ENCODE measurements around the gene DDX19B. TPM values are rescaled to one million over a fixed set of nuclear protein-coding genes. Genes with fewer than 3 reads are reported as not detected.

Gene DDX19B
- total and polyA plus RNA-seq, 9 of the 15 experiments (the other 6 are each of a cell fraction or from before 2014, with no cell fraction given), result 7.0 to 32.9 (median 19.3) TPM

DNA sequence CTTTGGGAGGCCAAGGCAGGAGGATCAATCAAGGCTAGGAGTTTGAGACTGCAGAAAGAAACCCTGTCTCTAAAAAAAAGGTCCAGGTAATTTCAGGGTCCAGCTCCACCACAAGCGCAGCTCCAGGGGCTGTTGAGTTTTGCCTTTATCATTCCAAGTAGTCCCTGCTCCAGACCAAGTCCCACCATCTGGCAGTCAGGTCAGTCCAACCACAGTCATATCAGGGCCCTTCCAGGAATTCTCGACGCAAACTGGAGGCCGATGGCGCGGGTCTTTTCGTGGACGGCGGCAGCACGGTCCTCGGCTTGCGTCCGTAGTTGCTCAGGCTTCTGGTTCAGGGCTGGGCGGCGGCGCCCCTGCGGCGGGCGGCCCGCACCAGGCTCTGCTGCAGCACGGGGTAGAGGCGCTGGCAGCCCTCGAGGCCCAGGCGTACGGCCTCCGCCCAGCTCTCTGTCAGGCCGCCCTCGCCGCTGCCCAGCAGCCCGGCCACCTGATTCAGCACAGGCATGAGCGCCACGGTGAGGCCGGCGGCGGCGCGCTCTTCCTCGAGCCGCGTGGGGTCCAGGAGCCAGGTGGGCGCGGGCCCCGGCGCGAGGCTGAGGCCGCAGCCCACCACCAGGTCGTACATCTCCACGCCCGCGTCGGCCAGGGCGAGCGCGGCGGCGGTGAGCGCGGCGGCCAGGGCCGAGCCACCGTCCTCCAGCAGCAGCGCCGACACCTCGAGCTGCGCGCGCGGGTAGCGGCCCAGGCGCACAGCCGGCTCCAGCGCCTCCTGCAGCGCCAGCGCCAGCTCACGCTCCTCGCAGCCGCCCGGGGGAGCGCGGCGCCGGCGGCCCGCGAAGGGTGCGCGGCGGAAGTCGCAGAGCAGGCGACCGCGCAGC, 48.0 kb upstream of the DDX19B start (continued):
- TF ChIP-seq ATF1 (CRISPR knock-in tag; IDR thresholded peaks at IDR 0.05) (no peak), ATF1 (tag; IDR thresholded peaks at IDR 0.05) (0 out of 2 replicates have a peak, but pooled peaks have one; percentile 8), ETV6 (IDR thresholded peaks at IDR 0.05; ENCODE audit: borderline replicate concordance in 1 of 2, low read depth in 2 of 2, low read length in 1 of 2) (no peak), ETV6 (CRISPR knock-in tag; IDR thresholded peaks at IDR 0.05; ENCODE audit: borderline replicate concordance) (peak; percentile 41; the same call in 1 of the 2 replicates), ZNF589 (CRISPR knock-in tag; IDR thresholded peaks at IDR 0.05; ENCODE audit: low read depth) (no peak), ZNF444 (CRISPR knock-in tag; IDR thresholded peaks at IDR 0.05) (no peak), KLF1 (tag; IDR thresholded peaks at IDR 0.05) (0 out of 2 replicates have a peak, but pooled peaks have one; percentile 26), JUND (IDR thresholded peaks at IDR 0.05; ENCODE audit: borderline replicate concordance, low read depth, low read length) (no peak), JUND (tag; IDR thresholded peaks at IDR 0.05; ENCODE audit: borderline replicate concordance, low read depth, low read length) (no peak), KLF10 (CRISPR knock-in tag; IDR thresholded peaks at IDR 0.05) (no peak), STAT6 (CRISPR knock-in tag; IDR thresholded peaks at IDR 0.05) (no peak), XRCC4 (IDR thresholded peaks at IDR 0.05; ENCODE audit: extremely low read depth, insufficient read depth, insufficient read length) (no peak), ZNF3 (CRISPR knock-in tag; IDR thresholded peaks at IDR 0.05) (no peak), MECOM (CRISPR knock-in tag; IDR thresholded peaks at IDR 0.05) (no peak)
- TF ChIP-seq, protein P1, sequence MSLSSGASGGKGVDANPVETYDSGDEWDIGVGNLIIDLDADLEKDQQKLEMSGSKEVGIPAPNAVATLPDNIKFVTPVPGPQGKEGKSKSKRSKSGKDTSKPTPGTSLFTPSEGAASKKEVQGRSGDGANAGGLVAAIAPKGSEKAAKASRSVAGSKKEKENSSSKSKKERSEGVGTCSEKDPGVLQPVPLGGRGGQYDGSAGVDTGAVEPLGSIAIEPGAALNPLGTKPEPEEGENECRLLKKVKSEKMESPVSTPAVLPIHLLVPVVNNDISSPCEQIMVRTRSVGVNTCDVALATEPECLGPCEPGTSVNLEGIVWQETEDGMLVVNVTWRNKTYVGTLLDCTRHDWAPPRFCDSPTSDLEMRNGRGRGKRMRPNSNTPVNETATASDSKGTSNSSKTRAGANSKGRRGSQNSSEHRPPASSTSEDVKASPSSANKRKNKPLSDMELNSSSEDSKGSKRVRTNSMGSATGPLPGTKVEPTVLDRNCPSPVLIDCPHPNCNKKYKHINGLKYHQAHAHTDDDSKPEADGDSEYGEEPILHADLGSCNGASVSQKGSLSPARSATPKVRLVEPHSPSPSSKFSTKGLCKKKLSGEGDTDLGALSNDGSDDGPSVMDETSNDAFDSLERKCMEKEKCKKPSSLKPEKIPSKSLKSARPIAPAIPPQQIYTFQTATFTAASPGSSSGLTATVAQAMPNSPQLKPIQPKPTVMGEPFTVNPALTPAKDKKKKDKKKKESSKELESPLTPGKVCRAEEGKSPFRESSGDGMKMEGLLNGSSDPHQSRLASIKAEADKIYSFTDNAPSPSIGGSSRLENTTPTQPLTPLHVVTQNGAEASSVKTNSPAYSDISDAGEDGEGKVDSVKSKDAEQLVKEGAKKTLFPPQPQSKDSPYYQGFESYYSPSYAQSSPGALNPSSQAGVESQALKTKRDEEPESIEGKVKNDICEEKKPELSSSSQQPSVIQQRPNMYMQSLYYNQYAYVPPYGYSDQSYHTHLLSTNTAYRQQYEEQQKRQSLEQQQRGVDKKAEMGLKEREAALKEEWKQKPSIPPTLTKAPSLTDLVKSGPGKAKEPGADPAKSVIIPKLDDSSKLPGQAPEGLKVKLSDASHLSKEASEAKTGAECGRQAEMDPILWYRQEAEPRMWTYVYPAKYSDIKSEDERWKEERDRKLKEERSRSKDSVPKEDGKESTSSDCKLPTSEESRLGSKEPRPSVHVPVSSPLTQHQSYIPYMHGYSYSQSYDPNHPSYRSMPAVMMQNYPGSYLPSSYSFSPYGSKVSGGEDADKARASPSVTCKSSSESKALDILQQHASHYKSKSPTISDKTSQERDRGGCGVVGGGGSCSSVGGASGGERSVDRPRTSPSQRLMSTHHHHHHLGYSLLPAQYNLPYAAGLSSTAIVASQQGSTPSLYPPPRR (CRISPR knock-in tag; IDR thresholded peaks at IDR 0.05; ENCODE audit: borderline replicate concordance), result peak; percentile 88
- TF ChIP-seq, protein P2, sequence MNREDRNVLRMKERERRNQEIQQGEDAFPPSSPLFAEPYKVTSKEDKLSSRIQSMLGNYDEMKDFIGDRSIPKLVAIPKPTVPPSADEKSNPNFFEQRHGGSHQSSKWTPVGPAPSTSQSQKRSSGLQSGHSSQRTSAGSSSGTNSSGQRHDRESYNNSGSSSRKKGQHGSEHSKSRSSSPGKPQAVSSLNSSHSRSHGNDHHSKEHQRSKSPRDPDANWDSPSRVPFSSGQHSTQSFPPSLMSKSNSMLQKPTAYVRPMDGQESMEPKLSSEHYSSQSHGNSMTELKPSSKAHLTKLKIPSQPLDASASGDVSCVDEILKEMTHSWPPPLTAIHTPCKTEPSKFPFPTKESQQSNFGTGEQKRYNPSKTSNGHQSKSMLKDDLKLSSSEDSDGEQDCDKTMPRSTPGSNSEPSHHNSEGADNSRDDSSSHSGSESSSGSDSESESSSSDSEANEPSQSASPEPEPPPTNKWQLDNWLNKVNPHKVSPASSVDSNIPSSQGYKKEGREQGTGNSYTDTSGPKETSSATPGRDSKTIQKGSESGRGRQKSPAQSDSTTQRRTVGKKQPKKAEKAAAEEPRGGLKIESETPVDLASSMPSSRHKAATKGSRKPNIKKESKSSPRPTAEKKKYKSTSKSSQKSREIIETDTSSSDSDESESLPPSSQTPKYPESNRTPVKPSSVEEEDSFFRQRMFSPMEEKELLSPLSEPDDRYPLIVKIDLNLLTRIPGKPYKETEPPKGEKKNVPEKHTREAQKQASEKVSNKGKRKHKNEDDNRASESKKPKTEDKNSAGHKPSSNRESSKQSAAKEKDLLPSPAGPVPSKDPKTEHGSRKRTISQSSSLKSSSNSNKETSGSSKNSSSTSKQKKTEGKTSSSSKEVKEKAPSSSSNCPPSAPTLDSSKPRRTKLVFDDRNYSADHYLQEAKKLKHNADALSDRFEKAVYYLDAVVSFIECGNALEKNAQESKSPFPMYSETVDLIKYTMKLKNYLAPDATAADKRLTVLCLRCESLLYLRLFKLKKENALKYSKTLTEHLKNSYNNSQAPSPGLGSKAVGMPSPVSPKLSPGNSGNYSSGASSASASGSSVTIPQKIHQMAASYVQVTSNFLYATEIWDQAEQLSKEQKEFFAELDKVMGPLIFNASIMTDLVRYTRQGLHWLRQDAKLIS (CRISPR knock-in tag; IDR thresholded peaks at IDR 0.05), result peak; percentile 62; the same call in 1 of the 2 replicates

Data from K562 (cell line).